Loucy (cell line): ENCODE results near the gene CNN2.
A peak's percentile ranks its signal among the peaks of the same experiment; 100 is the strongest.

ENCODE experiments used
- H2AFZ ChIP-seq: fragments of 200-600 bp; sonication (generic); 2 replicates; pipeline ENCODE4 v1.6.0; 2016; ENCODE audit warnings: antibody characterized with exemption, mild to moderate bottlenecking, low read length, moderate library complexity
- H3F3A ChIP-seq: fragments of 200-600 bp; 2 replicates; pipeline ENCODE4 v1.6.0; 2016; ENCODE audit warnings: antibody characterized with exemption, low read depth, mild to moderate bottlenecking
- H3K27me3 ChIP-seq: fragments of 200-600 bp; sonication (generic); 2 replicates; pipeline ENCODE4 v1.6.1; 2014; ENCODE audit warnings: low read length, mild to moderate bottlenecking; ENCODE audit not compliant: insufficient read depth, poor library complexity, severe bottlenecking
- H3K36me3 ChIP-seq: fragments of 200-600 bp; sonication (generic); 2 replicates; pipeline ENCODE4 v1.6.1; 2016; ENCODE audit warnings: low read length; ENCODE audit not compliant: insufficient read depth
- H3K4me1 ChIP-seq: fragments of 200-600 bp; sonication (generic); 2 replicates; pipeline ENCODE4 v1.5.1; 2014; ENCODE audit warnings: low read length, mild to moderate bottlenecking; ENCODE audit not compliant: insufficient read depth, poor library complexity, severe bottlenecking
- H3K4me2 ChIP-seq: fragments of 200-600 bp; sonication (generic); 2 replicates; pipeline ENCODE4 v1.6.0; 2014; ENCODE audit warnings: antibody characterized with exemption, low read length, low read depth, mild to moderate bottlenecking; ENCODE audit not compliant: poor library complexity, severe bottlenecking
- H3K4me3 ChIP-seq: fragments of 200-600 bp; sonication (generic); 2 replicates; pipeline ENCODE4 v1.5.1; 2014; ENCODE audit warnings: low read length, mild to moderate bottlenecking, mixed read lengths; ENCODE audit not compliant: poor library complexity, severe bottlenecking
- H3K79me2 ChIP-seq: fragments of 200-600 bp; sonication (generic); 2 replicates; pipeline ENCODE4 v1.6.1; 2014; ENCODE audit warnings: low read length; ENCODE audit not compliant: insufficient read depth
- H3K9ac ChIP-seq: fragments of 200-600 bp; sonication (generic); 2 replicates; pipeline ENCODE4 v1.6.0; 2014; ENCODE audit warnings: mild to moderate bottlenecking, low read depth, low read length, moderate library complexity; ENCODE audit not compliant: poor library complexity, severe bottlenecking
- H3K9me2 ChIP-seq: fragments of 200-600 bp; sonication (generic); replicated peaks from 2 replicates; pipeline ENCODE4 v1.6.1; 2016; ENCODE audit warnings: low read depth, low read length, mixed read lengths
- H3K9me3 ChIP-seq: fragments of 200-600 bp; sonication (generic); 2 replicates; pipeline ENCODE4 v1.6.1; 2014; ENCODE audit warnings: mild to moderate bottlenecking, antibody characterized with exemption, low read length, low read depth; ENCODE audit not compliant: insufficient read depth
- H4K20me1 ChIP-seq: fragments of 200-600 bp; sonication (generic); 2 replicates; pipeline ENCODE4 v1.6.0; 2014; ENCODE audit warnings: antibody characterized with exemption, low read length, mild to moderate bottlenecking; ENCODE audit not compliant: insufficient read depth, poor library complexity, severe bottlenecking
- EZH2phosphoT487 ChIP-seq: fragments of 200-600 bp; IDR thresholded peaks from 2 replicates; pipeline ENCODE4 v1.6.1; 2018; ENCODE audit warnings: antibody characterized with exemption, mild to moderate bottlenecking, moderate library complexity, borderline replicate concordance
- TF ChIP-seq, protein P1 (sequence below): fragments of 200-600 bp; sonication (generic); conservative IDR thresholded peaks from 2 replicates; pipeline ENCODE4 v1.5.1; 2014; ENCODE audit warnings: mild to moderate bottlenecking, antibody characterized with exemption, low read length

The CNN2 gene

DNA sequence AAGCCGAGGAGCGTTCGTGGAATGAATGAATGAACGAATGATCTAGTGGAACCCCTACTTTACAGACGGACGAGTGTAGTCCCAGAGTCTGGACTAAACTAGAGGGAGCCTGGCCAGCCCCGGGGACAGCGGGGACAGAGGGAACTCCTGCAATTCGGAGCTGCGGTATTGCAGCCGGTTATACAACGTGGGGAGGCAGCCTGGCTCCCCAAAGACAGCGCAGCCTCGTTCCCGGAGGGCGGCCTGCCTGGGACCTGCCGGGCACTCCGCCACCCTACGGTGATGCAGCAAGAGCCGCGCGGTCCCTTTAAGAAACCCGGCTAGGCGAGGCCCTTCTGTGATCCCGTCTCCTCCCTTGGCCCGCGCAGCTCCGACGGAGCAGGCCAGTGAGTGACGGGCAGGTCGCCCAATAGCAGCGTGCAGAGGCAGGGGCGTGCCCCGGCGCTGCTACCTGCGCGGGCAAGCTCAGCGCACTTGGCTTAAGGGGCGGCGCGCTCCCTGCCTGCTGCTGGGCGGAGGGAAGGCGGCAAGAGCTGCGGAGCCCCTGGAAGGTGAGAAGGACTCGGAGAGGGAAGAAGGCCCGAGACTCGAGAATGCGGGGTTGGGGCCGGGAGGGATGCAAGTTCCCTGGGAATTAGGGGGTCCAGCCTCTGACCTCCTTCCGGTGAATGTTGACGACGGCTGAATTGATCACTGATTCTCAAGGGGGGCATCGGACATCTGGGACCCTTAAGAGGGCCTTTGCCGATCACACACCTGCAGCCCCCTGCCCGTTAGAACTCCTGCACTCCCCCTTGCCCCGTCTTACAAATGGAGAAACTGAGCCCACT lies 13.5 kb downstream of the CNN2 start, which contains the start of gene ABCA7:
Gene ABCA7, plus strand, starts transcription at position 462 of the 830 bp plus-strand sequence. CDS start 1,255 bp downstream, outside the sequence.
- Histone ChIP-seq H3K36me3 (peaks cover 8% of the 10 kb centered on the region; the same call in 1 of the 2 replicates), H3K4me1 (peaks cover 39% of the 10 kb centered on the region), H3K9me2 (no peaks in the 10 kb centered on the region), H3K79me2 (no peaks in the 10 kb centered on the region; the same call in 1 of the 2 replicates), H3K4me2 (peak within 1 kb of the TSS; percentile 88), H3K9me3 (no peaks in the 10 kb centered on the region), H4K20me1 (peaks cover 10% of the 10 kb centered on the region), H3K4me3 (peak within 1 kb of the TSS; percentile 83), H2AFZ (peak within 1 kb of the TSS; percentile 59), H3F3A (peaks cover 10% of the 10 kb centered on the region), H3K27me3 (no peaks in the 10 kb centered on the region), H3K9ac (peak within 1 kb of the TSS; percentile 76)
- TF ChIP-seq, protein P1, sequence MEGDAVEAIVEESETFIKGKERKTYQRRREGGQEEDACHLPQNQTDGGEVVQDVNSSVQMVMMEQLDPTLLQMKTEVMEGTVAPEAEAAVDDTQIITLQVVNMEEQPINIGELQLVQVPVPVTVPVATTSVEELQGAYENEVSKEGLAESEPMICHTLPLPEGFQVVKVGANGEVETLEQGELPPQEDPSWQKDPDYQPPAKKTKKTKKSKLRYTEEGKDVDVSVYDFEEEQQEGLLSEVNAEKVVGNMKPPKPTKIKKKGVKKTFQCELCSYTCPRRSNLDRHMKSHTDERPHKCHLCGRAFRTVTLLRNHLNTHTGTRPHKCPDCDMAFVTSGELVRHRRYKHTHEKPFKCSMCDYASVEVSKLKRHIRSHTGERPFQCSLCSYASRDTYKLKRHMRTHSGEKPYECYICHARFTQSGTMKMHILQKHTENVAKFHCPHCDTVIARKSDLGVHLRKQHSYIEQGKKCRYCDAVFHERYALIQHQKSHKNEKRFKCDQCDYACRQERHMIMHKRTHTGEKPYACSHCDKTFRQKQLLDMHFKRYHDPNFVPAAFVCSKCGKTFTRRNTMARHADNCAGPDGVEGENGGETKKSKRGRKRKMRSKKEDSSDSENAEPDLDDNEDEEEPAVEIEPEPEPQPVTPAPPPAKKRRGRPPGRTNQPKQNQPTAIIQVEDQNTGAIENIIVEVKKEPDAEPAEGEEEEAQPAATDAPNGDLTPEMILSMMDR: no peak

- peaks cover 8% of the 10 kb centered on the region; the same call in 1 of the 2 replicates for H3K36me3 ChIP-seq
- H4K20me1 ChIP-seq: peaks cover 8% of the 10 kb centered on the region
- no peaks in the 10 kb centered on the region for H3K79me2 ChIP-seq
- H3K27me3 ChIP-seq: no peaks in the 10 kb centered on the region
- H3K9ac ChIP-seq: peak overlapping the region; percentile 76
- TF ChIP-seq, protein P1: no peak
- TF ChIP-seq EZH2phosphoT487: no peak
- no peaks in the 10 kb centered on the region for H3K9me2 ChIP-seq
- H3K4me3 ChIP-seq: peak overlapping the region; percentile 83
- H3K4me1 ChIP-seq: peaks cover 39% of the 10 kb centered on the region
- peaks cover 10% of the 10 kb centered on the region for H3F3A ChIP-seq
- H3K4me2 ChIP-seq: peak overlapping the region; percentile 88
- peak overlapping the region; percentile 59 for H2AFZ ChIP-seq
- no peaks in the 10 kb centered on the region for H3K9me3 ChIP-seq
Measured at GRCh38 chr19:1040476-1041271, 14.3 kb downstream of the CNN2 start.

GRCh38 chr19:1041272-1041834 lies 14.9 kb downstream of the CNN2 start:
- no peaks in the 10 kb centered on the region for H3K27me3 ChIP-seq
- H3K79me2 ChIP-seq: no peaks in the 10 kb centered on the region
- no peak overlapping the region for H3K9ac ChIP-seq
- TF ChIP-seq EZH2phosphoT487: no peak
- TF ChIP-seq, protein P1: no peak
- H3K4me2 ChIP-seq: peak overlapping the region; percentile 88
- H3K9me2 ChIP-seq: no peaks in the 10 kb centered on the region
- no peak overlapping the region for H2AFZ ChIP-seq
- peak overlapping the region; percentile 83 for H3K4me3 ChIP-seq
- H3K9me3 ChIP-seq: no peaks in the 10 kb centered on the region
- peaks cover 39% of the 10 kb centered on the region for H3K4me1 ChIP-seq
- peaks cover 10% of the 10 kb centered on the region for H3F3A ChIP-seq
- peaks cover 3% of the 10 kb centered on the region for H4K20me1 ChIP-seq
- peaks cover 3% of the 10 kb centered on the region; the same call in 1 of the 2 replicates for H3K36me3 ChIP-seq
